Brain microvascular endothelial cell (primary cell): ENCODE measurements around the gene ASCC1.

Experiments
- DNase-seq: peaks from one replicate; pipeline ENCODE4 v3.0.0-alpha.2; 2020
- H3K27ac ChIP-seq: fragments of 250-450 bp; sonication (Bioruptor Pico); 2 replicates; pipeline ENCODE4 v1.5.1; 2020; ENCODE audit warnings: mild to moderate bottlenecking, moderate library complexity
- H3K27me3 ChIP-seq: fragments of 250-450 bp; sonication (Bioruptor Pico); replicated peaks from 2 replicates; pipeline ENCODE4 v1.5.1; 2020; ENCODE audit warnings: mild to moderate bottlenecking
- H3K36me3 ChIP-seq: fragments of 250-450 bp; sonication (Bioruptor Pico); replicated peaks from 2 replicates; pipeline ENCODE4 v1.5.1; 2020; ENCODE audit warnings: mild to moderate bottlenecking
- H3K4me3 ChIP-seq: 2 replicates; pipeline ENCODE4 v1.5.1; 2011; ENCODE audit warnings: low read depth, mild to moderate bottlenecking, control low read depth, low read length, moderate library complexity
- CTCF ChIP-seq: IDR thresholded peaks from 2 replicates; pipeline ENCODE4 v1.5.1; 2011; ENCODE audit warnings: low read depth, mild to moderate bottlenecking, moderate library complexity, low read length, control low read depth, inconsistent platforms; ENCODE audit errors: missing control alignments
- in situ Hi-C: cut with HindIII; loops from 2 replicates; pipeline ENCODE4 v1.10.0; 2017; ENCODE audit warnings: low sequenced_read_pairs, low pct_ligation_motif_present

The ASCC1 gene

GRCh38 chr10:72067463-72068125 lies 148.5 kb downstream of the ASCC1 start:
- no peaks in the 10 kb centered on the region for H3K36me3 ChIP-seq
- no peak for DNase-seq
- in situ Hi-C loops, result no loop called here
- no peaks in the 10 kb centered on the region for H3K27me3 ChIP-seq
- no peak overlapping the region for H3K27ac ChIP-seq
- no peak overlapping the region for H3K4me3 ChIP-seq
- TF ChIP-seq CTCF, result no peak

- DNase-seq, result no peak
- no peak for TF ChIP-seq CTCF
- Histone ChIP-seq H3K27me3 (no peaks in the 10 kb centered on the region), H3K4me3 (no peak overlapping the region), H3K36me3 (no peaks in the 10 kb centered on the region), H3K27ac (no peak overlapping the region)
- in situ Hi-C loops, result no loop called here
Measured at GRCh38 chr10:72066318-72067284, 149.5 kb downstream of the ASCC1 start.

GRCh38 chr10:72065439-72066025 lies 150.5 kb downstream of the ASCC1 start:
- H3K27me3 ChIP-seq, result no peaks in the 10 kb centered on the region
- no peaks in the 10 kb centered on the region for H3K36me3 ChIP-seq
- no peak for DNase-seq
- in situ Hi-C loops, result no loop called here
- TF ChIP-seq CTCF, result no peak
- H3K4me3 ChIP-seq, result no peak overlapping the region
- no peak overlapping the region for H3K27ac ChIP-seq

- no peak for DNase-seq
- Histone ChIP-seq H3K4me3 (no peak overlapping the region), H3K27me3 (no peaks in the 10 kb centered on the region), H3K36me3 (no peaks in the 10 kb centered on the region), H3K27ac (no peak overlapping the region)
- no peak for TF ChIP-seq CTCF
- in situ Hi-C loops, result no loop called here
Measured at GRCh38 chr10:72063703-72064391, 152.2 kb downstream of the ASCC1 start.

GRCh38 chr10:72062832-72063702 lies 153.0 kb downstream of the ASCC1 start:
- Histone ChIP-seq H3K4me3 (no peak overlapping the region), H3K27me3 (no peaks in the 10 kb centered on the region), H3K36me3 (no peaks in the 10 kb centered on the region), H3K27ac (no peak overlapping the region)
- no peak for TF ChIP-seq CTCF
- in situ Hi-C loops, result no loop called here
- DNase-seq, result no peak
